DMS 273 treated with DMSO at 0.1 percent for 48 hours (cell line): Measurements from ENCODE around the gene FBXO27.
"Not testable (repeated sequence)": the region's sequence is repeated elsewhere in the genome, so short reads cannot be mapped to it uniquely, and the experiment has no call there.

ENCODE experiments used
- DNase-seq: peaks from one replicate; lab custom pipeline; 2025; lab: John Stamatoyannopoulos, UW

The FBXO27 gene

GRCh38 chr19:39038098-39038497 lies 5.7 kb upstream of the FBXO27 start:
- peak; percentile 39 for DNase-seq

- DNase-seq: no peak
These were observed 4.8 kb upstream of the FBXO27 start for GRCh38 chr19:39037194-39037593.

- no peak for DNase-seq
These were observed 4.2 kb upstream of the FBXO27 start for GRCh38 chr19:39036581-39036980.

- peak; percentile 79 for DNase-seq
These were observed 834 bp downstream of the FBXO27 start for GRCh38 chr19:39031368-39032062.

- no peak for DNase-seq
These were observed 1.4 kb downstream of the FBXO27 start for GRCh38 chr19:39030854-39031367.

GRCh38 chr19:39024875-39025641 lies 7.3 kb downstream of the FBXO27 start:
- DNase-seq: no peak

- no peak for DNase-seq
These were observed 11.3 kb downstream of the FBXO27 start for GRCh38 chr19:39021063-39021462.

GRCh38 chr19:39017646-39018045 lies 14.7 kb downstream of the FBXO27 start:
- DNase-seq: no peak

GRCh38 chr19:39017026-39017425 lies 15.3 kb downstream of the FBXO27 start:
- no peak for DNase-seq

- DNase-seq: no peak
These were observed 18.3 kb downstream of the FBXO27 start for GRCh38 chr19:39014037-39014436.

- DNase-seq: no peak
These were observed 23.3 kb downstream of the FBXO27 start for GRCh38 chr19:39009001-39009400.

- no peak for DNase-seq
These were observed 24.2 kb downstream of the FBXO27 start for GRCh38 chr19:39008137-39008536.

- DNase-seq: no peak
These were observed 25.3 kb downstream of the FBXO27 start for GRCh38 chr19:39007096-39007495.

GRCh38 chr19:39004403-39004802 lies 27.9 kb downstream of the FBXO27 start:
- no peak for DNase-seq

GRCh38 chr19:39003796-39004195 lies 28.6 kb downstream of the FBXO27 start:
- DNase-seq: no peak

GRCh38 chr19:39003188-39003587 lies 29.2 kb downstream of the FBXO27 start:
- DNase-seq: no peak

GRCh38 chr19:39001041-39001440 lies 31.3 kb downstream of the FBXO27 start:
- DNase-seq: peak; percentile 53

GRCh38 chr19:38997576-38997975 lies 34.8 kb downstream of the FBXO27 start:
- DNase-seq: not testable (repeated sequence)

- no peak for DNase-seq
These were observed 39.1 kb downstream of the FBXO27 start for GRCh38 chr19:38993271-38993670.

GRCh38 chr19:38990949-38991697 lies 41.2 kb downstream of the FBXO27 start:
- no peak for DNase-seq

- not testable (repeated sequence) for DNase-seq
These were observed 42.7 kb downstream of the FBXO27 start for GRCh38 chr19:38989614-38990013.

- peak; percentile 57 for DNase-seq
These were observed 43.2 kb downstream of the FBXO27 start for GRCh38 chr19:38989066-38989605.
